AG09309 (cell line): ENCODE results near the gene DNAH14.
"Not testable (repeated sequence)": the region's sequence is repeated elsewhere in the genome, so short reads cannot be mapped to it uniquely, and the experiment has no call there.

Experiments used
- DNase-seq: peaks from one replicate; pipeline ENCODE4 v3.0.0-alpha.2; 2010; ENCODE audit warnings: low read depth
- H3K4me3 ChIP-seq: 2 replicates; pipeline ENCODE4 v1.5.1; 2011; ENCODE audit warnings: mild to moderate bottlenecking, low read depth, low read length, moderate library complexity; ENCODE audit not compliant: control insufficient read depth
- CTCF ChIP-seq: IDR thresholded peaks from 2 replicates; pipeline ENCODE4 v1.5.1; 2011; ENCODE audit warnings: mild to moderate bottlenecking, low read depth, low read length, inconsistent platforms; ENCODE audit not compliant: insufficient read depth, control insufficient read depth; ENCODE audit errors: missing control alignments

Gene DNAH14

GRCh38 chr1:224929335-224930237 lies at the start of gene DNAH14:
DNAH14 (plus strand) TSS chr1:224929675; CDS start chr1:224952703, 23,028 bp downstream.
- peak; percentile 16 for DNase-seq
- peak within 1 kb of the TSS; percentile 45 for H3K4me3 ChIP-seq
- TF ChIP-seq CTCF: no peak

GRCh38 chr1:224880593-224881307 lies 48.7 kb upstream of the DNAH14 start:
- no peak for TF ChIP-seq CTCF
- H3K4me3 ChIP-seq: no peak overlapping the region
- no peak for DNase-seq

GRCh38 chr1:224881308-224881692 lies 48.2 kb upstream of the DNAH14 start:
- not testable (repeated sequence) for DNase-seq, H3K4me3 ChIP-seq

GRCh38 chr1:224881762-224882211 lies 47.7 kb upstream of the DNAH14 start:
- TF ChIP-seq CTCF: no peak
- no peak for DNase-seq
- no peak overlapping the region for H3K4me3 ChIP-seq

- TF ChIP-seq CTCF: no peak
- no peak for DNase-seq
- H3K4me3 ChIP-seq: no peak overlapping the region
These were observed 47.2 kb upstream of the DNAH14 start for GRCh38 chr1:224882264-224882663.

GRCh38 chr1:224883091-224883490 lies 46.4 kb upstream of the DNAH14 start:
- DNase-seq: no peak
- no peak for TF ChIP-seq CTCF
- H3K4me3 ChIP-seq: no peak overlapping the region

GRCh38 chr1:224884361-224884801 lies 45.1 kb upstream of the DNAH14 start:
- no peak overlapping the region for H3K4me3 ChIP-seq
- TF ChIP-seq CTCF: no peak
- DNase-seq: no peak

- H3K4me3 ChIP-seq, DNase-seq: not testable (repeated sequence)
These were observed 44.1 kb upstream of the DNAH14 start for GRCh38 chr1:224885376-224885775.
